ENCODE results near the gene PKNOX2. TPM values are rescaled to one million over a fixed set of nuclear protein-coding genes. Genes with fewer than 3 reads are reported as not detected.

PKNOX2 gene
- total and polyA plus RNA-seq, 10 of the 15 experiments (the other 5 are each of a cell fraction or from before 2014, with no cell fraction given): not detected

- no peak for TF ChIP-seq GABPA (IDR thresholded peaks at IDR 0.05; ENCODE audit: low read depth)
- no peak for TF ChIP-seq BMI1 (IDR thresholded peaks at IDR 0.05; ENCODE audit: borderline replicate concordance)
- no peak for TF ChIP-seq NR2F1 (conservative IDR thresholded peaks at IDR 0.05)
These were observed 186.7 kb downstream of the PKNOX2 start (continued) for GRCh38 chr11:125351033-125351867.

- BruUV-seq (replicated peaks): no TSS peak
- Histone ChIP-seq H3K9me3 (replicated peaks; ENCODE audit: control insufficient read depth, insufficient read depth, low read length) (no peaks in the 10 kb centered on the region), H3K4me3 (no peak overlapping the region), H3K79me2 (ENCODE audit: control insufficient read depth, insufficient read depth, low read length) (no peaks in the 10 kb centered on the region), H2AFZ (ENCODE audit: control insufficient read depth, low read depth, low read length) (no peak overlapping the region), H3K27ac (ENCODE audit: control insufficient read depth, insufficient read depth) (no peak overlapping the region), H3K36me3 (ENCODE audit: control insufficient read depth in 2 of 2, insufficient read depth in 2 of 2, low read length in 1 of 2) (no peaks in the 10 kb centered on the region), H4K20me1 (ENCODE audit: control insufficient read depth, insufficient read depth) (no peaks in the 10 kb centered on the region; the same call in 1 of the 2 replicates), H3K4me1 (ENCODE audit: control insufficient read depth, insufficient read depth, low read length) (no peaks in the 10 kb centered on the region; the same call in 1 of the 2 replicates), H3K9ac (ENCODE audit: control insufficient read depth, insufficient read depth, low read length) (no peak overlapping the region), H3K4me2 (ENCODE audit: control insufficient read depth, insufficient read depth) (no peak overlapping the region), H3K27me3 (replicated peaks in 1 of 2; ENCODE audit: control insufficient read depth in 2 of 2, insufficient read depth in 2 of 2, low read length in 1 of 2) (peaks cover 0 to 1% of the 10 kb centered on the region in 2 experiments; a peak in 2 of 4 replicates)
- ATAC-seq (no peak), FAIRE-seq (no peak), DNase-seq (ENCODE audit: low read depth, low spot score) (no peak)
- in situ Hi-C loops (cut with MboI) (no loop called here), intact Hi-C loops (cut with micrococcal nuclease; ENCODE audit: unreplicated experiment) (no loop called here)
- RAD21 ChIA-PET (ENCODE audit: unreplicated experiment): interaction anchor here (2.8 kb wide), 1 partner anchor 52 kb away, joined by 8 read pairs; no protein-coding TSS in a partner anchor
- SMC1A ChIA-PET (ENCODE audit: uncharacterized antibody, unreplicated experiment): interaction anchor here (3.7 kb wide), 1 partner anchor 12 kb away, joined by 18 read pairs; no protein-coding TSS in a partner anchor
- 54% methylated on average over 6 of the region's 6 CpGs for WGBS (ENCODE audit: insufficient coverage, insufficient replicate concordance, low lambda C conversion rate, missing lambda C conversion rate)
- CTCF ChIA-PET: interaction anchor here (0.6 to 8.7 kb wide), 3 partner anchors 14 to 81 kb away, joined by 3 to 108 read pairs (median 44); no protein-coding TSS in a partner anchor
- POLR2A ChIA-PET: no interaction called here
- TF ChIP-seq JUNB (IDR thresholded peaks at IDR 0.05) (no peak), PAX8 (IDR thresholded peaks at IDR 0.05) (no peak), YY1 (IDR thresholded peaks at IDR 0.05; ENCODE audit: low read depth, low read length) (no peak), ZBTB11 (CRISPR knock-in tag; IDR thresholded peaks at IDR 0.05) (no peak), SUPT20H (IDR thresholded peaks at IDR 0.05; ENCODE audit: borderline replicate concordance, control insufficient read depth, low read depth, low read length) (no peak), IKZF1 (conservative IDR thresholded peaks at IDR 0.05) (no peak), RELB (IDR thresholded peaks at IDR 0.05; ENCODE audit: low read depth) (no peak), SKIL (IDR thresholded peaks at IDR 0.05; ENCODE audit: low read depth, poor library complexity, severe bottlenecking) (no peak), ZZZ3 (IDR thresholded peaks at IDR 0.05; ENCODE audit: control insufficient read depth, insufficient read length, low read depth) (no peak), KDM1A (IDR thresholded peaks at IDR 0.05; ENCODE audit: borderline replicate concordance) (no peak)
These were observed 187.3 kb downstream of the PKNOX2 start for GRCh38 chr11:125351868-125352250.

Measured in GM12878 (cell line).